HepG2 (cell line): ENCODE measurements around the gene PAQR5. TPM values are rescaled to one million over a fixed set of nuclear protein-coding genes. Genes with fewer than 3 reads are reported as not detected.

Experiments
- CENPBD1 ChIP-seq: sonication (generic); formaldehyde crosslinking; IDR thresholded peaks from 2 replicates; pipeline ENCODE4 v1.8.0; 2022; ENCODE audit warnings: missing genetic modification reagents, low read depth, mild to moderate bottlenecking, borderline replicate concordance
- ELF3 ChIP-seq: IDR thresholded peaks from 2 replicates; pipeline ENCODE4 v1.6.1; 2016; ENCODE audit warnings: missing genetic modification reagents, missing compliant biosample characterization
- FOXP1 ChIP-seq, 2 experiments: fragments of 450-650 bp in 1 of 2; IDR thresholded peaks; 2 replicates each; pipeline ENCODE4 v1.6.1; 2017 to 2018; ENCODE audit warnings: antibody characterized with exemption in 1 of 2
- FOXP4 ChIP-seq: sonication (generic); formaldehyde crosslinking; IDR thresholded peaks from 2 replicates; pipeline ENCODE4 v1.4.0; 2020; ENCODE audit warnings: missing genetic modification reagents
- MNT ChIP-seq: fragments of 450-650 bp; IDR thresholded peaks from 2 replicates; pipeline ENCODE4 v1.6.1; 2016
- NBN ChIP-seq: fragments of 450-650 bp; conservative IDR thresholded peaks from 2 replicates; pipeline ENCODE4 v1.6.1; 2017
- NFE2 ChIP-seq: sonication (generic); formaldehyde crosslinking; IDR thresholded peaks from 2 replicates; pipeline ENCODE4 v1.4.0; 2020; ENCODE audit warnings: missing genetic modification reagents
- REPIN1 ChIP-seq: sonication (generic); formaldehyde crosslinking; IDR thresholded peaks from 2 replicates; pipeline ENCODE4 v1.8.0; 2022; ENCODE audit warnings: missing genetic modification reagents, low read depth, mild to moderate bottlenecking, borderline replicate concordance
- REXO4 ChIP-seq: sonication (generic); formaldehyde crosslinking; IDR thresholded peaks from 2 replicates; pipeline ENCODE4 v1.8.0; 2022; ENCODE audit warnings: missing genetic modification reagents, mild to moderate bottlenecking, borderline replicate concordance
- SOX6 ChIP-seq, 2 experiments: fragments of 450-650 bp in 1 of 2; sonication (generic) in 1 of 2; formaldehyde crosslinking in 1 of 2; IDR thresholded peaks; 2 replicates each; pipeline versions ENCODE4 v1.4.0 to v1.6.1; 2017 to 2020; ENCODE audit warnings: antibody characterized with exemption in 1 of 2, mild to moderate bottlenecking in 1 of 2, missing genetic modification reagents in 1 of 2
- SP1 ChIP-seq, 2 experiments: fragments of 450-650 bp in 1 of 2; sonication (generic) in 1 of 2; formaldehyde crosslinking in 1 of 2; IDR thresholded peaks; 2 replicates each; pipeline versions ENCODE4 v1.4.0 to v1.6.1; 2016 to 2020; ENCODE audit warnings: missing genetic modification reagents in 1 of 2
- ZBTB40 ChIP-seq, 2 experiments: fragments of 450-650 bp in 1 of 2; sonication (generic) in 1 of 2; formaldehyde crosslinking in 1 of 2; IDR thresholded peaks; 2 replicates each; pipeline versions ENCODE4 v1.6.1 to v1.8.0; 2016 to 2022; ENCODE audit warnings: antibody characterized with exemption in 1 of 2, mild to moderate bottlenecking in 1 of 2, missing genetic modification reagents in 1 of 2
- ZSCAN30 ChIP-seq: sonication (generic); formaldehyde crosslinking; IDR thresholded peaks from 2 replicates; pipeline ENCODE4 v1.5.0; 2020; ENCODE audit warnings: mild to moderate bottlenecking, missing genetic modification reagents
- polyA plus RNA-seq, 8 experiments: library from polyadenylated mRNA; depleted of rRNA in 3 of 8; stranded (reverse) in 7 of 8; unstranded in 1 of 8; fragments of >200 nt; fragmentation: Illumina TruSeq in 4 of 8; extraction: Trizol in 4 of 8; gene quantifications; 2 replicates each; pipeline versions ENCODE4 v1.2.1 to v1.2.3, GENCODE V29; 2011 to 2016; ENCODE audit warnings: low read depth in 4 of 8, missing spikeins in 1 of 8, mixed read lengths in 1 of 8; ENCODE audit not compliant: insufficient read depth in 1 of 8
- total RNA-seq, 5 experiments: library from RNA; depleted of rRNA; stranded (reverse); fragments of >200 nt; fragmentation: Illumina TruSeq; extraction: Trizol; gene quantifications; 2 replicates each; pipeline ENCODE4 v1.2.3, GENCODE V29; 2016; ENCODE audit warnings: low read depth in 1 of 5

Gene PAQR5
- total and polyA plus RNA-seq, 2 of the 13 experiments (the other 11 are each of a cell fraction or from before 2014, with no cell fraction given), result 0.53 to 1.3 TPM

GRCh38 chr15:69385831-69386230 is 87.1 kb downstream of the PAQR5 start (continued):
- no peak for TF ChIP-seq ZBTB40 (IDR thresholded peaks at IDR 0.05)
- TF ChIP-seq ZBTB40 (CRISPR knock-in tag; IDR thresholded peaks at IDR 0.05), result no peak
- TF ChIP-seq REXO4, result no peak
- 0 out of 2 replicates have a peak, but pooled peaks have one; percentile 11 for TF ChIP-seq SOX6 (IDR thresholded peaks at IDR 0.05)
- no peak for TF ChIP-seq SOX6 (CRISPR knock-in tag; IDR thresholded peaks at IDR 0.05)
- TF ChIP-seq SP1 (IDR thresholded peaks at IDR 0.05), result no peak
- TF ChIP-seq SP1 (CRISPR knock-in tag; IDR thresholded peaks at IDR 0.05), result no peak
- peak; percentile 12; the same call in 1 of the 2 replicates for TF ChIP-seq NBN
- no peak for TF ChIP-seq NFE2
- no peak for TF ChIP-seq ZSCAN30
- TF ChIP-seq FOXP1 (IDR thresholded peaks at IDR 0.05), result 0 out of 2 replicates have a peak, but pooled peaks have one; percentile 32
- TF ChIP-seq FOXP1 (CRISPR knock-in tag; IDR thresholded peaks at IDR 0.05), result no peak
- no peak for TF ChIP-seq ELF3
- TF ChIP-seq FOXP4 (CRISPR knock-in tag), result no peak
- peak; percentile 26; the same call in 1 of the 2 replicates for TF ChIP-seq MNT
- TF ChIP-seq CENPBD1, result no peak
- TF ChIP-seq REPIN1, result no peak
